ENCODE data around the gene TEKTIP1.
"Not testable (repeated sequence)": the region's sequence is repeated elsewhere in the genome, so short reads cannot be mapped to it uniquely, and the experiment has no call there.

Gene TEKTIP1

GRCh38 chr19:3507371-3508120 lies 31.4 kb upstream of the TEKTIP1 start:
- ChIA-PET POLR2A (no interaction called here), CTCF (no interaction called here)
- no peak for DNase-seq (ENCODE audit: extremely low spot score)
- no peak for TF ChIP-seq CTCF (IDR thresholded peaks at IDR 0.05; ENCODE audit: control extremely low read depth, extremely low read depth, low read depth, missing control alignments)

DNA sequence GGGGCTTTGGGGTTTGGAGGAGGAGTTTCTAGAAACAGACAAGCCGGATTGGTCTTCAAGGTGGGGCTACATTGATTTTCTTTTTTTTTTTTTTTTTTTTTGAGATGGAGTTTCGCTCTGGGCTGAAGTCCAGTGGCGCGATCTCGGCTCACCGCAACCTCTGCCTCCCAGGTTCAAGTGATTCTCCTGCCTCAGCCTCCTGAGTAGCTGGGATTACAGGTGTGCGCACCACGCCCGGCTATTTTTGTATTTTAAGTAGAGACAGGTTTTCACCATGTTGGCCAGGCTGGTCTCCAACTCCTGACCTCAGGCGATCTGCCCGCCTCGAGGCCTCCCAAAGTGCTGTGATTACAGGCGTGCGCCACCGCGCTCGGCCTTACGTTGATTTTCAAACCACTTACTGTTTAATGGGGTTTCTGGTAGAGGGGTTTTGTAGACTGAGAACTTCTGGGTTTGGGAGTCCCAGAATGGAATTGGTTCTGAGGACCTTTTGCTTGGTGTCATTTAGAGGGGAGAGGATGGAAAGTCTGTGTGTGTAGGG lies 30.8 kb upstream of the TEKTIP1 start:
- DNase-seq (ENCODE audit: extremely low spot score); CTCF ChIA-PET; POLR2A ChIA-PET: not testable (repeated sequence)

GRCh38 chr19:3508771-3509535 lies 30.0 kb upstream of the TEKTIP1 start:
- TF ChIP-seq CTCF (IDR thresholded peaks at IDR 0.05; ENCODE audit: control extremely low read depth, extremely low read depth, low read depth, missing control alignments), result no peak
- POLR2A ChIA-PET, result no interaction called here
- CTCF ChIA-PET, result no interaction called here
- DNase-seq (ENCODE audit: extremely low spot score), result no peak

DNA sequence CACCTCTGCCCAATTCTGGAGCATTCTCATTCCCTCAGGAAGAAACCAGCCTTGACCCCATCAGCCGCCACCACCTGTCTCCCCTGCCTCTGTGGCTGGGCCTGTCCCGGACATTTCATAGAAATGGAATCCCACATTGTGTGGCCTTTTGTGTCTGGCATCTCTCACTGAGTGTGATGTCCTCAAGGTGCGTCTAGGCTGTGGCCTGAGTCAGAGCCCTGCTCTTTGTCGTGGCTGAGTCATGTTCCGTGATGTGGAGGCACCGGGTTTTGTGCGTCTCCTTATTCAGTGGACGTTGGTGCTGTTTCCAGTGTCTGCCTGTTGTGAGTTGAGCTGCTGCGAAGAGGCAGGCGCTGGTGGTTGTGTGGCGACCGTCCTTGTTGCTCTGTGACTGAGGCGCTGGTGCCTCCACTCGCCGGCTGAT lies 29.4 kb upstream of the TEKTIP1 start:
- CTCF ChIA-PET, result no interaction called here

GRCh38 chr19:3510727-3511126 lies 28.2 kb upstream of the TEKTIP1 start:
- CTCF ChIA-PET, result no interaction called here
- POLR2A ChIA-PET, result no interaction called here
- DNase-seq (ENCODE audit: extremely low spot score), result no peak
- TF ChIP-seq CTCF (IDR thresholded peaks at IDR 0.05; ENCODE audit: control extremely low read depth, extremely low read depth, low read depth, missing control alignments), result no peak

More for the DNA sequence above, 29.4 kb upstream of the TEKTIP1 start:
- no peak for TF ChIP-seq CTCF (IDR thresholded peaks at IDR 0.05; ENCODE audit: control extremely low read depth, extremely low read depth, low read depth, missing control alignments)
- POLR2A ChIA-PET, result no interaction called here
- DNase-seq (ENCODE audit: extremely low spot score), result no peak

DNA sequence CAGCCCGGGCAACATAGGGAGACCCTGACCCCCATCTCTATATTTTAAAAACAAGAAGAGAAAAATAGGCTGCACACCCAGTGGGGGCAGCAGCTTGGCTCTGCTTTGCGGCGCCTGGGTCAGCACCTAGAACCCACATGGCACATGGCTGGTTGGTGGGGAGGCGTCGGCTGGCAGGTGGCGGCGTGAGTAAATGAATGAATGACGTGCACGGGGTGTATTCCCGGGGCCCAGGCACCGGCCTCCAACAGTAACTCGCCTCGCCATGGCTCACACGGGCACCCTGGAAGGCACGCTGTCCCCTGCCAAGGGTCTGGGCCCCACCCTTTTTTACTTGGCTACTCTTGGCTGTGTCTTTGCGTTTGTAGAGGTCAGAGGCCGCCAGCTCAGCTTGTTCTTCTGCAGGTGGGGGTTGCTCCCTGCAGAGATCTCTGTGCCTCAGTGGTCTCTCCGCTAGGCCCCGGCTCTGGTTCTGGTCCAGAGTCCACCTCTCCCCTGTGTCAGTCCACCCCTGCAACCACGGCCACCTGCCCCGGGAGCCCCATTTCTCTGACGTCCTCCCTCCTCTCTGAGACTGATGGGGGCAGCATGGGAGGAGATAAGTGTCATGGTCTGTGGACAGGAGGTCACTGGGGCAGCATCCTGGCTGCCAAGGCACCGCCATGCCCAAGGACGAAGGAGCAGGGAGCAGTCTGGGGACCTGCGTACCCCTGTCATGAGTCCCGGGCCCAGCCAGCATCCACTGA lies 27.3 kb upstream of the TEKTIP1 start:
- ChIA-PET CTCF (interaction anchor here (1.4 kb wide), 1 partner anchor 39 kb away, joined by 3 read pairs; no protein-coding TSS in a partner anchor), POLR2A (no interaction called here)
- no peak for DNase-seq (ENCODE audit: extremely low spot score)
- TF ChIP-seq CTCF (IDR thresholded peaks at IDR 0.05; ENCODE audit: control extremely low read depth, extremely low read depth, low read depth, missing control alignments), result no peak

Data from GM10248 (cell line).